HepG2 (cell line): ENCODE data around the gene COL9A3. TPM values are rescaled to one million over a fixed set of nuclear protein-coding genes. Genes with fewer than 3 reads are reported as not detected.

Source experiments
- ARNTL ChIP-seq: sonication (generic); formaldehyde crosslinking; IDR thresholded peaks from 2 replicates; pipeline ENCODE4 v1.4.0; 2020; ENCODE audit warnings: mild to moderate bottlenecking, missing genetic modification reagents
- DR1 ChIP-seq: sonication (generic); formaldehyde crosslinking; IDR thresholded peaks from 2 replicates; pipeline ENCODE4 v1.8.0; 2021; ENCODE audit warnings: mild to moderate bottlenecking, missing genetic modification reagents, inconsistent platforms
- EEA1 ChIP-seq: sonication (generic); formaldehyde crosslinking; IDR thresholded peaks from 2 replicates; pipeline ENCODE4 v1.5.1; 2020; ENCODE audit warnings: mild to moderate bottlenecking, missing genetic modification reagents, borderline replicate concordance
- EHMT2 ChIP-seq: fragments of 200-600 bp; sonication (generic); IDR thresholded peaks from 2 replicates; pipeline ENCODE4 v1.7.0; 2017; ENCODE audit warnings: antibody characterized with exemption, low read depth, low read length, borderline replicate concordance
- ELF3 ChIP-seq: IDR thresholded peaks from 2 replicates; pipeline ENCODE4 v1.6.1; 2016; ENCODE audit warnings: missing genetic modification reagents, missing compliant biosample characterization
- FOSL2 ChIP-seq: sonication (generic); formaldehyde crosslinking; IDR thresholded peaks from 2 replicates; pipeline ENCODE4 v1.4.0; 2020; ENCODE audit warnings: missing genetic modification reagents
- FOXJ3 ChIP-seq: sonication (generic); formaldehyde crosslinking; IDR thresholded peaks from 2 replicates; pipeline ENCODE4 v1.4.0; 2020; ENCODE audit warnings: missing genetic modification reagents, mild to moderate bottlenecking, borderline replicate concordance
- FOXK2 ChIP-seq: fragments of 450-650 bp; IDR thresholded peaks from 2 replicates; pipeline ENCODE4 v1.6.1; 2016
- MATR3 ChIP-seq: sonication (generic); formaldehyde crosslinking; IDR thresholded peaks from 2 replicates; pipeline ENCODE4 v1.4.0; 2020; ENCODE audit warnings: missing genetic modification reagents
- SAP130 ChIP-seq: IDR thresholded peaks from 2 replicates; pipeline ENCODE4 v1.6.1; 2016; ENCODE audit warnings: low read depth
- SOX5 ChIP-seq: IDR thresholded peaks from 2 replicates; pipeline ENCODE4 v1.6.1; 2016; ENCODE audit warnings: borderline replicate concordance
- SUZ12 ChIP-seq: fragments of 150-350 bp; IDR thresholded peaks from 2 replicates; pipeline ENCODE4 v1.6.1; 2014; ENCODE audit warnings: low read depth, low read length
- U2AF2 ChIP-seq: fragments of 200-400 bp; formaldehyde crosslinking; IDR thresholded peaks from 2 replicates; pipeline ENCODE4 v1.6.1; 2017; ENCODE audit warnings: low read depth, mild to moderate bottlenecking, low read length
- ZNF562 ChIP-seq: sonication (generic); formaldehyde crosslinking; IDR thresholded peaks from 2 replicates; pipeline ENCODE4 v1.8.0; 2022; ENCODE audit warnings: missing genetic modification reagents, borderline replicate concordance
- ZNF563 ChIP-seq: sonication (generic); formaldehyde crosslinking; IDR thresholded peaks from 2 replicates; pipeline ENCODE4 v1.8.0; 2022; ENCODE audit warnings: mild to moderate bottlenecking, moderate library complexity, missing genetic modification reagents
- ZNF75D ChIP-seq: sonication (generic); formaldehyde crosslinking; IDR thresholded peaks from 2 replicates; pipeline ENCODE4 v1.8.1; 2023; ENCODE audit warnings: missing genetic modification reagents, mild to moderate bottlenecking, borderline replicate concordance
- ZNF766 ChIP-seq: sonication (generic); formaldehyde crosslinking; IDR thresholded peaks from 2 replicates; pipeline ENCODE4 v1.5.0; 2020; ENCODE audit warnings: missing genetic modification reagents, borderline replicate concordance
- polyA plus RNA-seq, 8 experiments: library from polyadenylated mRNA; depleted of rRNA in 3 of 8; stranded (reverse) in 7 of 8; unstranded in 1 of 8; fragments of >200 nt; fragmentation: Illumina TruSeq in 4 of 8; extraction: Trizol in 4 of 8; gene quantifications; 2 replicates each; pipeline versions ENCODE4 v1.2.1 to v1.2.3, GENCODE V29; 2011 to 2016; ENCODE audit warnings: low read depth in 4 of 8, missing spikeins in 1 of 8, mixed read lengths in 1 of 8; ENCODE audit not compliant: insufficient read depth in 1 of 8
- total RNA-seq, 5 experiments: library from RNA; depleted of rRNA; stranded (reverse); fragments of >200 nt; fragmentation: Illumina TruSeq; extraction: Trizol; gene quantifications; 2 replicates each; pipeline ENCODE4 v1.2.3, GENCODE V29; 2016; ENCODE audit warnings: low read depth in 1 of 5
- TF ChIP-seq, protein P1 (sequence below): sonication (generic); formaldehyde crosslinking; IDR thresholded peaks from 2 replicates; pipeline ENCODE4 v1.4.0; 2020; ENCODE audit warnings: missing genetic modification reagents
- TF ChIP-seq, protein P2 (sequence below): IDR thresholded peaks from 2 replicates; pipeline ENCODE4 v1.6.1; 2016; ENCODE audit warnings: mild to moderate bottlenecking, missing biosample characterization, missing genetic modification reagents
- TF ChIP-seq, protein P3 (sequence below): sonication (generic); formaldehyde crosslinking; IDR thresholded peaks from 2 replicates; pipeline ENCODE4 v1.5.0; 2020; ENCODE audit warnings: mild to moderate bottlenecking, missing genetic modification reagents
- TF ChIP-seq, protein P4 (sequence below): sonication (generic); formaldehyde crosslinking; IDR thresholded peaks from 2 replicates; pipeline ENCODE4 v1.9.0; 2021; ENCODE audit warnings: missing genetic modification reagents, mild to moderate bottlenecking, borderline replicate concordance

COL9A3 gene
- total and polyA plus RNA-seq, 2 of the 13 experiments (the other 11 are each of a cell fraction or from before 2014, with no cell fraction given), result 155 to 204 TPM

GRCh38 chr20:62815066-62815991, 1.5 kb upstream of the COL9A3 start (continued):
- TF ChIP-seq, protein P1, sequence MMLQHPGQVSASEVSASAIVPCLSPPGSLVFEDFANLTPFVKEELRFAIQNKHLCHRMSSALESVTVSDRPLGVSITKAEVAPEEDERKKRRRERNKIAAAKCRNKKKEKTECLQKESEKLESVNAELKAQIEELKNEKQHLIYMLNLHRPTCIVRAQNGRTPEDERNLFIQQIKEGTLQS (CRISPR knock-in tag), result peak; percentile 5; the same call in 1 of the 2 replicates
- TF ChIP-seq ZNF562 (CRISPR knock-in tag) (no peak), ZNF766 (0 out of 2 replicates have a peak, but pooled peaks have one; percentile 19), ZNF563 (CRISPR knock-in tag) (no peak), FOSL2 (CRISPR knock-in tag) (0 out of 2 replicates have a peak, but pooled peaks have one; percentile 15), DR1 (CRISPR knock-in tag) (no peak), EEA1 (CRISPR knock-in tag) (no peak; the same call in 1 of the 2 replicates), ARNTL (no peak), ELF3 (CRISPR knock-in tag) (peak; percentile 40; the same call in 1 of the 2 replicates), MATR3 (CRISPR knock-in tag) (no peak), SUZ12 (no peak), FOXJ3 (CRISPR knock-in tag) (no peak), ZNF75D (CRISPR knock-in tag) (no peak), FOXK2 (no peak), SOX5 (no peak), EHMT2 (no peak), U2AF2 (no peak), SAP130 (CRISPR knock-in tag) (peak; percentile 76)
- TF ChIP-seq, protein P2, sequence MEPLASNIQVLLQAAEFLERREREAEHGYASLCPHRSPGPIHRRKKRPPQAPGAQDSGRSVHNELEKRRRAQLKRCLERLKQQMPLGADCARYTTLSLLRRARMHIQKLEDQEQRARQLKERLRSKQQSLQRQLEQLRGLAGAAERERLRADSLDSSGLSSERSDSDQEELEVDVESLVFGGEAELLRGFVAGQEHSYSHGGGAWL (CRISPR knock-in tag), result peak; percentile 20; the same call in 1 of the 2 replicates
- TF ChIP-seq, protein P3, sequence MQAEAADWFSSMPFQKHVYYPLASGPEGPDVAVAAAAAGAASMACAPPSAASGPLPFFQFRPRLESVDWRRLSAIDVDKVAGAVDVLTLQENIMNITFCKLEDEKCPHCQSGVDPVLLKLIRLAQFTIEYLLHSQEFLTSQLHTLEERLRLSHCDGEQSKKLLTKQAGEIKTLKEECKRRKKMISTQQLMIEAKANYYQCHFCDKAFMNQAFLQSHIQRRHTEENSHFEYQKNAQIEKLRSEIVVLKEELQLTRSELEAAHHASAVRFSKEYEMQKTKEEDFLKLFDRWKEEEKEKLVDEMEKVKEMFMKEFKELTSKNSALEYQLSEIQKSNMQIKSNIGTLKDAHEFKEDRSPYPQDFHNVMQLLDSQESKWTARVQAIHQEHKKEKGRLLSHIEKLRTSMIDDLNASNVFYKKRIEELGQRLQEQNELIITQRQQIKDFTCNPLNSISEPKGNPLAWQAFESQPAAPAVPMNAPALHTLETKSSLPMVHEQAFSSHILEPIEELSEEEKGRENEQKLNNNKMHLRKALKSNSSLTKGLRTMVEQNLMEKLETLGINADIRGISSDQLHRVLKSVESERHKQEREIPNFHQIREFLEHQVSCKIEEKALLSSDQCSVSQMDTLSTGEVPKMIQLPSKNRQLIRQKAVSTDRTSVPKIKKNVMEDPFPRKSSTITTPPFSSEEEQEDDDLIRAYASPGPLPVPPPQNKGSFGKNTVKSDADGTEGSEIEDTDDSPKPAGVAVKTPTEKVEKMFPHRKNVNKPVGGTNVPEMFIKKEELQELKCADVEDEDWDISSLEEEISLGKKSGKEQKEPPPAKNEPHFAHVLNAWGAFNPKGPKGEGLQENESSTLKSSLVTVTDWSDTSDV (CRISPR knock-in tag), result no peak; the same call in 1 of the 2 replicates
- TF ChIP-seq, protein P4, sequence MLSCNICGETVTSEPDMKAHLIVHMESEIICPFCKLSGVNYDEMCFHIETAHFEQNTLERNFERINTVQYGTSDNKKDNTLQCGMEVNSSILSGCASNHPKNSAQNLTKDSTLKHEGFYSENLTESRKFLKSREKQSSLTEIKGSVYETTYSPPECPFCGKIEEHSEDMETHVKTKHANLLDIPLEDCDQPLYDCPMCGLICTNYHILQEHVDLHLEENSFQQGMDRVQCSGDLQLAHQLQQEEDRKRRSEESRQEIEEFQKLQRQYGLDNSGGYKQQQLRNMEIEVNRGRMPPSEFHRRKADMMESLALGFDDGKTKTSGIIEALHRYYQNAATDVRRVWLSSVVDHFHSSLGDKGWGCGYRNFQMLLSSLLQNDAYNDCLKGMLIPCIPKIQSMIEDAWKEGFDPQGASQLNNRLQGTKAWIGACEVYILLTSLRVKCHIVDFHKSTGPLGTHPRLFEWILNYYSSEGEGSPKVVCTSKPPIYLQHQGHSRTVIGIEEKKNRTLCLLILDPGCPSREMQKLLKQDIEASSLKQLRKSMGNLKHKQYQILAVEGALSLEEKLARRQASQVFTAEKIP (CRISPR knock-in tag), result no peak
